LHCN-M2 (cell line): Measurements from ENCODE around the gene HSPA14. TPM values are rescaled to one million over a fixed set of nuclear protein-coding genes. Genes with fewer than 3 reads are reported as not detected.
A peak's percentile ranks its signal among the peaks of the same experiment; 100 is the strongest.
"Not testable (repeated sequence)": the region's sequence is repeated elsewhere in the genome, so short reads cannot be mapped to it uniquely, and the experiment has no call there.

ENCODE experiments used
- DNase-seq: peaks from one replicate; pipeline ENCODE4 v3.0.0-alpha.2; 2012; ENCODE audit warnings: low read depth
- total RNA-seq: library from RNA; depleted of rRNA; stranded (reverse); fragments of >200 nt; gene quantifications from 2 replicates; pipeline ENCODE4 v1.2.3, GENCODE V29; 2014

Gene HSPA14
- total RNA-seq, 1 experiment from 2014 or later, result 27.3 TPM

- DNase-seq, result no peak
Measured at GRCh38 chr10:14837003-14837756, 926 bp upstream of the HSPA14 start.

- DNase-seq, result no peak
Measured at GRCh38 chr10:14838582-14839304, 637 bp downstream of the HSPA14 start.

DNA sequence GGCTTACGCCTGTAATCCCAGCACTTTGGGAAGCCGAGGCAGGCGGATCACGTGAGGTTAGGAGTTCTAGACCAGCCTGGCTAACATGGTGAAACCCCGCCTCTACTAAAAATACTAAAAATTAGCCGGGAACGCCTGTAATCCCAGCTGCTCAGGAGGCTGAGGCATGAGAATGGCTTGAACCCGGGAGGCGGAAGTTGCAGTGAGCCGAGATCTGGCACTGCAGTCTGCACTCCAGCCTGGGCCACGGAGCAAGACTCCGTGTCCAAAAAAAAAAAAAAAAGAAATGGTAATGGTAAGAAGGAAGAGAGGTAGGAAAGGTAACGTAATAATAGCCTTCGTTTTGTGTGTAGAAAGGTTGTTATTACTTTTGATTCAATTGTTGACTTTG, 1.2 kb downstream of the HSPA14 start:
- peak; percentile 31 for DNase-seq

GRCh38 chr10:14840178-14840577, 2.1 kb downstream of the HSPA14 start:
- DNase-seq, result no peak

GRCh38 chr10:14843327-14843988, 5.4 kb downstream of the HSPA14 start:
- no peak for DNase-seq

- no peak for DNase-seq
Measured at GRCh38 chr10:14844948-14845347, 6.8 kb downstream of the HSPA14 start.

- no peak for DNase-seq
Measured at GRCh38 chr10:14852236-14852635, 14.1 kb downstream of the HSPA14 start.

DNA sequence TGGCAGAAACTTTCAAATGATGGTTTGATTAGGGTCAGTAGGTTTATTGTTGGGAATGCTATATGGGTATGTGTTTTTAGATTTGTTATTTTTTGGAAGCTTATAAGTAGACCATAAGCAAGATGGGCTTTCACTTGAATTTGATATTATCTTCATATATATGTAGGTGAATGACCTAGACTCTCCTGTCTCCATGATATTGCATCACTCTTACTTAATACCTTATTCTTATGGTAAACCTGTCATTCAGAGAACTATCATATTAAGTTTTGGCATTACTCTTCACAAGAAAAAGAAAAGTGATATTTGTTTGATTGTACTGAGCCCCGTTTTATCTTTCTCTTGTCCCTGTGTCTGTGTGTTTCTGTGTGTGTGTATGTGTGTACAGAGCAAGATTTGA, 17.3 kb downstream of the HSPA14 start:
- DNase-seq, result no peak

DNA sequence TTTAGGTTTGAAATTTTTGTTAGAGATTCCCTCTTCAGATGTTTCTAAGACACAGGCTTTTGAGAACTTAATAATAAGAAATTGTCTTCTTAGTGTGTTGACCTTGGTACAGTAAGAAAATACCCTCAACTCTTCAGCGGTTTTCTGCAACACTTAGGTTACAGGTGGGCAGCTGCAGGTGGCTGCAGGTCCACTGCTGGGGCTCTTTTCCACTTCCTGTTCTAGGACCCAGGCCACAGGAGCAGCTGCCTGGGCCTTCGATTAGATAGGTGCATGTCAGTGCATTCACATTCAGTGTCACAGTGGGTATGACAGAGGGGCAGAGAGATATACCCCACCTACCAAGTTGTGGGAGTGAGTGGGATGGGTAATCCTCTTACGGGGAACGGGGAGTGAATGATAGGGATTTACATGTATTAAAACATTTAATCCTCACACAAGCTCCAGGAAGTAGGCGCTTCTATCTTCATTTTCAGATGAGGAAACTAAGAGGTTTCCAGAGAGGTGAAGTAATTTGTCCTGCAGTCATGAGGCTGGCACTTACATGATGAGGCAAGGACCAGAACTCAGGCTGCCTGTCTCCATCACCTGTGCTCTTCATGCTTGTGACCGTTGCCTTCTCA, 20.3 kb downstream of the HSPA14 start:
- no peak for DNase-seq

- DNase-seq, result no peak
Measured at GRCh38 chr10:14859043-14859442, 20.9 kb downstream of the HSPA14 start.

DNA sequence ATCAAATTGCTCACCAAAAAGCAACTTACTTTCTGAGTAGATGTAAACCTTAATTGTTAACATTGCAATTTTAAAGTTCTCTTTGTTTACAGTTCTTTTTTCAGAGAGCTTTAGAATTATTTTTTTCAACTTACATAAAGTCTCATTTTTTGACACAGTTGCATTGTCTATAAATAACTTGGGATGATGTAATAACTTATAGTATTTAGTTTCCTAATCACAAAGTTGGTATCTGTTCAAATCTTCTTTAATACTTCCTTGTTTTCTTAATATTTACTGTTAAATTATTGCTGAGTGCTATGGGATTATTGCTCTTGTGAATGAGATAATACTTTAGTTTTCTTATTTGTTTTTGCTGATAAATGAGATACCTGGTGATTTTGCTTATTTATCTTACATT, 21.7 kb downstream of the HSPA14 start:
- DNase-seq, result no peak

DNA sequence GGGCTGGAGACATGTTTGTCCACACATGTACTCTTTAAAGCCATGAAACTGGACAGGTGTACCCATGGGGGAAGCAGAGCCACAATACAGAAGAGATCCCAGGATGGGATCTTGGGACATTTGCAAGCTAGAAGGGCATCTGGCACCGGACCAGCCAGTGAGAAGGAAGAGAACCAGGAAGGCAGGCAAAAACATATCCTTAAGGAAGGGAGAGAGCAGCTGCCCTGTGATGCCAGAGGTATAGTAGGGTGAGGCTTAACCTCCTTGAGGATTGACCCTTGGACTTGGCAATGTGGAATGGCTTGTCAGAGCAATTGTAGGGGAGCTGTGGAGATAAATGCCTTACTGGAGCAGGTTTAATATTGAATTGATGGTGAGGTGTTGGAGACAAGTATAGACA, 22.7 kb downstream of the HSPA14 start:
- no peak for DNase-seq

- not testable (repeated sequence) for DNase-seq
Measured at GRCh38 chr10:14864466-14864865, 26.4 kb downstream of the HSPA14 start.

DNA sequence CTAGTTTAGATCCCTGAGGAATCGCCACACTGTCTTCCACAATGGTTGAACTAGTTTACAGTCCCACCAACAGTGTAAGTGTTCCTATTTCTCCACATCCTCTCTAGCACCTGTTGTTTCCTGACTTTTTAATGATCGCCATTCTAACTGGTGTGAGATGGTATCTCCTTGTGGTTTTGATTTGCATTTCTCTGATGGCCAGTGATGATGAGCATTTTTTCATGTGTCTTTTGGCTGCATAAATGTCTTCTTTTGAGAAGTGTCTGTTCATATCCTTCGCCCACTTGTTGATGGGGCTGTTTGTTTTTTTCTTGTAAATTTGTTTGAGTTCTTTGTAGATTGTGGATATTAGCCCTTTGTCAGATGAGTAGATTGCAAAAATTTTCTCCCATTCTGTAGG, 26.8 kb downstream of the HSPA14 start:
- DNase-seq, result not testable (repeated sequence)

- DNase-seq, result peak; percentile 64
Measured at GRCh38 chr10:14873090-14873760, 35.1 kb downstream of the HSPA14 start.

DNA sequence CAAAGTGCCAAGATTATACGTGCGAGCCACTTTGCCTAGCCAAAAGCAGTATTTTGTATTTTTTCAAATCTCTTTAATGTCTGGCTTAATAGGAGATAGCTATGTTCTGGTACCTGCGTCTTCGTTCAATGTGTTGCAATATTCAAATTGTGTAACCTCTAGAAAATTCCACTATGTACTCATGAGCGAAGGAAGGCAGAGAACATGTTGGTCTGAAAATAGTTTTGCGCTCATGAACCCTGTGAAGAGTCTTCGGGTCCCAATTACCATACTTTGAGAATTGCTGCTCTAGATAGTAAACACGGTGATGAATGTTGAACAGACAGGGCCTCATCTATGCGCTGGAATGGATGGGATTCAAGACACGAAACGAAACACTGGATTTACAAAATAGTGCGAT, 37.8 kb downstream of the HSPA14 start:
- DNase-seq, result no peak

GRCh38 chr10:14876764-14877163, 38.7 kb downstream of the HSPA14 start:
- DNase-seq, result no peak

GRCh38 chr10:14878266-14879123, 40.4 kb downstream of the HSPA14 start, which contains the start of gene SUV39H2:
TSS of gene SUV39H2 (plus strand) at chr10:14878866. CDS start at chr10:14878889, 23 bp downstream.
- DNase-seq, result peak; percentile 93

GRCh38 chr10:14879124-14879927, 41.2 kb downstream of the HSPA14 start:
- DNase-seq, result peak; percentile 6

DNA sequence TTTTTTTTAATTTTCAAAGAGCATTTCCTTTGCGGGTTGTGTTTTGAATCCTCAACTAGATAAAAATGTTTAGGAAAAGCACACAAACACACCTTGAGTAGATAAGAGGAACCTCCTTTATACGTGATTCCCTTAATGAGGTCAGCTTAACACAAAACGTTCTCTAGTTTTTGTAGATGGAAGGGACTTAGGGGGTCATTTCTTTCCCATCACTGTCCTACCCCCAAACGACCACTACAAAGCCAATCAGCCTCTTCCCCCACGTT, 41.8 kb downstream of the HSPA14 start:
- DNase-seq, result no peak
